GM19240 (cell line): Measurements from ENCODE around the gene PCSK6.

ENCODE experiments used
- DNase-seq: peaks from one replicate; pipeline ENCODE4 v3.0.0; 2011; ENCODE audit warnings: low spot score; ENCODE audit not compliant: insufficient read length

PCSK6 gene

GRCh38 chr15:101489599-101490407, at the start of gene PCSK6:
Gene PCSK6 (minus strand): TSS chr15:101489707. CDS start chr15:101489670, 37 bp downstream.
- no peak for DNase-seq

- no peak for DNase-seq
Observed at GRCh38 chr15:101538996-101539395, 49.5 kb upstream of the PCSK6 start.

DNA sequence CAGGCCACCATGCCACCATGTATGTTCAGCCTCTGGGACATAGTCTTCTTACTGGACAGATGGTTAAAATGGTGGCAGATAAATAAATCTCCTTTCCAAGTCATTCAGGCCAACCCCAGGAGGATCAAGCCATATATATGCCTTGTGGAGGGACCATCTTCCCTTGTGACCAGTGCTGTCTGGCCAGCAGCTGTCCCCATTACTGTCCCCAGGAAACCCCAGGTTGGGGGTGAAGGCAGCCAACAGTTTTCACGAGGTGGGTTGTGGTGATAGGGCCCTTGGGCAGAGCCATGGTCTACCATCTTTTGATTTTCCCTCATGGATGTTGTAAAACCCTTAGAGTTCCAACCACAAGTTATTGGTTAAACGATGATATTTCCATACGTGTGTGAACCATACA, 48.7 kb upstream of the PCSK6 start:
- no peak for DNase-seq

- no peak for DNase-seq
Observed at GRCh38 chr15:101537483-101538080, 48.1 kb upstream of the PCSK6 start.

DNA sequence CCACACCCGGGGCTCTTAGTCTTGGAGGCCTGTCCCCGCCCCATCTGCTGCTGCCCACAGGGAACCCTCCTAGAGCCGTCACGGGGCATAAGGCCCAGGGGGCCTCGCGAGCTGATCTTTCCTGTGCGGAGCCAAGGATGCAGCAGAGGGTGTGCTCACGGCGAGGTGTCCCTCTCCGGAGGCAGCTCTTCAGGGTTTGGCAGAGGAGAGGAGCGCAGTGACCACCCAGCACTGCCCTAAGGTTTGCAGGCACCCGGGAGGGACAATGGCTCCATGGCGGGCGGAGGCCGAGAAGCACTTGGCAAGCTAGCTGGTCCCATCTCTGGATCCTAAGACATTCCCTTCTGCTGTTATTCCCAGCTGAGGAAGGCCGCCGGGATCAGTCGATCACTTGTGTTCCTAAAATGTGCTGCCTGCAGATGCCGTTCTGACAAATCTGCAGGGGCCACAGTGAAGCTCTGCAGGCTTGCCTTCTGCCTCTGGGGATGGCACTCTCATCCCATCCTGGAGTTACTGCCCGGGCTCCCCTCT, 47.4 kb upstream of the PCSK6 start:
- DNase-seq: no peak

GRCh38 chr15:101536166-101536874, 46.8 kb upstream of the PCSK6 start:
- DNase-seq: no peak

DNA sequence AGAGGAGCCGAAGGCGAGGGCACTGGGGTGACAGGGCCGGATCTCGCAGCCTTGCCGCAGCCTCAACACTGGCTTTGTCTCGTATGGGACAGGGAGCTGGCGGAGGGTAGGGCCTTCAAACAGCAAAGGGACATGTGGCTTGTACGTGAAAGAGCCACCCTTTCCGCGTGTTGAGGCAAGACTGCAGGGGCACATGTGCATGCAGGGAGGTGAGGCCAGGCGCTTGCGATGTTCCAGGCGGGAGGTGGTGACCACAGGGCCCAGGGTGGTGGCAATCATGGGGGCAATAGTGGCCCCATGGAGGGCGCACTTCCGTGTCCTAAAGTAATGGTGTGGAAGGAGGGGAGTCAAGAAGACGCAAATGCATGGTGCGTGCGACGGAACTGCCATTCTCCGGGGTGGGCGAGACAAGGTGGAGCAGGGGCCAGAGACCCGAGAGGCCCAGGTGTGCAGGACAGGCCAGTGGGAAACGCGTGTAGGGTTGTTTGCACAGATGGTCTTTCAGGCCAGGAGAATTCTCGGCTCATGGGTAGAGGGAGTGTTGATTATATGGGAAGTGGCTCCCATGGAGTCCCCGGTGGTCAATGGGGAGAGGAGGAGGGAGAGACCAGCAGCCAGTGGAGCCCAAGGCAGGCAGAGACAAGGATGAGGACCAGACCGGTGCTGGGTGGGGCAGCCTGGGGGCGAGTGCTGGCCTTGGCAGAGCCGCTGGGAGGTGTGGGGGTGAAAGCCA, 45.8 kb upstream of the PCSK6 start:
- DNase-seq: no peak

- DNase-seq: no peak
Observed at GRCh38 chr15:101534376-101534970, 45.0 kb upstream of the PCSK6 start.

- no peak for DNase-seq
Observed at GRCh38 chr15:101533371-101534140, 44.0 kb upstream of the PCSK6 start.

DNA sequence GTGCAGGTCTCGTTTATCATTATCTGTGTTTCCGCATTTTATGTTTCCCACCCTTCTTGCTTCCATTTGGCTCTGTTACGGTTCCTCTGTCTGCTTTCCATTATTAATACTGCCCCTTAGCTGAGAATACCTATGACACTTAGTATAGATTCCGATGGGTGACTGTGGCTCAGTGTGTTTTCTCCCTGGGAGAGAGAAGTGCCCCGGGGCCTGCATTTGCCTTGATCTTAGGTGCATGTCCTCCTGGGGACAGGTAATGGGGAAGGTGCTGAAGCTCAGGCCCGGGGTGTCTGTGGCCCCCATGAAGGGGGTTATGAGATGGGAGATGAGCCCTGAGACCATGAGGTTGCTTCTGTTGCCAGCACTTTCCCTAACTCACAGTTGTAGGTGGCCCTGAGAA, 43.4 kb upstream of the PCSK6 start:
- no peak for DNase-seq

GRCh38 chr15:101531170-101531569, 41.7 kb upstream of the PCSK6 start:
- DNase-seq: no peak

DNA sequence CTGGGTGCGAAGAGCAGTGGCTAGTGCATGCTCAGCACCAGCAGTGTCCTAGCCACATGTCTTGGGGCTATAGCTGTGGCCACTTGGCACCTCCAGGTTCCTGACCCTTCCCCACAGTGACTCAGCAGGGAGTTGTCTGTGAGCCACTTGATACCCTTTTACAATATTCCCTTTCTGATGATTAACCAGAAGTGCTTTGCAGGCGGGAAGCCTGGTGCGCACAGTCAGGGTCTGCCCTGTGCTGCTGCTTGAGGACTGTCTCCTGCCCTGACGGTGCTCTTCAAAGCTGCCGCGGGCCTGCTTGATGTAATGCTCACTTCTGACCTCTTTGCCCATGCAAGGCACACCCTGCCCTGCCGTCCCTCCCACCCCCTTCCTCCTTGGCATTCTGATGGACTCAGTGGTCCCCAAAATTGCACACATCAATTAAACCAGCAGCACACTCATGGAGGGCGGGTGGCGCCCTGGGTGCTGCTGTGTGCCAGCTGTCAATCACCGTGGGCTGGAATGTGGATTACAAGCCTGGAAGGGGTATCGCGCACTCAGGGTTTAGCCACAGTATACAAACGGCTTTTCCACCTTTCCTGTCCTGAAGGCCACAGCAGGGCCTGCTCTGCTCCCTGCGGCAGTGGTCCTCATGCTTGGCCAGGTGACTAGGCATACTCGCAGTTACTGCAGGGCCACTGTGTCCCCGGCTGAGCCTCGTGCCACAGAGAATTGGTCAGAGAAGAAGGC, 40.9 kb upstream of the PCSK6 start:
- no peak for DNase-seq

- no peak for DNase-seq
Observed at GRCh38 chr15:101528917-101529299, 39.4 kb upstream of the PCSK6 start.

DNA sequence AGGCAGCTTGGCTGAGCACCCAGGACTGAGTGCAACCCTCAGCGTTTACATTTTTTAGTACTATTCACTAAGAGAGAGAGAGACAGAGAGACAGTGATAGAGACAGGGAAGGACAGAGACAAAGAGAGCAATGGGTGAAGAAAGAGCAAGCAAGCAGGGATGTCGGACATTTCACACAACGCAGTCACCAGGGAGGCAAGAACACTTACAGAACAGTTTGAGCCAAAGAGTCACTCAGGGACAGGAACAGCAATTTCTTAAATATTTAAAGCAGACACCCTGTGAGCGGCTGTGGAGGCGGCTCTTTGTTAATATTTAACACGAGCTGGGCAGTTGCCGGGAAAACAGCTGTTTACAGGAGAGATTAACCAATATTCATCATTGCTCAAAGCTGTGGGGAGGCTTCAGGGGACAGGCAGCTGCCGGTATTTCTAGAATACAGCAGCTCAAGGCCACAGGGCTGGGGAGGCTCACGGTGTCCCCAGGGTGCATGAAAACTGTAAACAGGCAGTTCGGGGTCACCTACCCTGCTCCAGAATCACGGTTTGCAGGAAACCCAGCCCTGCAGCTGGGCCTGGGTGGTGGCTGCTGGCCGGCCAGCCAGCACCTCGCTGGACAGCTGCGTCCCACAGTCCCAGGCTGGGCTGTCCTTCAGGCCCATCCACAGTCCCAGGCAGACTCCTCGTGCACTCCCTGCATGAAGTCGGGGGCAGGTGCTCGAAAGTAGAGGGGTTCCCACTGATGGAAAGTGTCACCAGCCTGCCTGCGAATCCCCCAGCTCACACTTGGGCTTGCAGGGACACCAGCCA, 38.8 kb upstream of the PCSK6 start:
- no peak for DNase-seq

DNA sequence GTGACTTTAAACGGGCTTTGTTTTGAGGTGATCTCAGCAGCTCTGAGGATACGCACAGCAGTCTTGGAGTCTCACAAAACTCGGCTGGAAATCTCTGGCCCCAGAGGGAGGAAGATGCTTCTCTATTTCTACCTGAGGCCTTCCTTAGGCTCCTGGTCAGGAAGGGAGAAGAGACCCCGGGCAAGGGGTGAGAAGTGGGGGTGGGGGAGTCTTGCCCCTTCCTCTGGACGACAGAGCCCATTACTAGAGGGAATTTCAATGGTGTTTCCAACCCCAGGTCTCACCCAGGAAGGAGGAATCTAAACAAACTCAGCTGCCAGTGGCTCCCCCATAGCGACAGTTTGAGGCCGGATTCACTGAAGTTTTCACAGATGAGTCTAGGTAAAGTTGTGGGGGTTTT, 37.4 kb upstream of the PCSK6 start:
- no peak for DNase-seq

GRCh38 chr15:101526442-101526841, 36.9 kb upstream of the PCSK6 start:
- no peak for DNase-seq

- DNase-seq: no peak
Observed at GRCh38 chr15:101526021-101526420, 36.5 kb upstream of the PCSK6 start.

DNA sequence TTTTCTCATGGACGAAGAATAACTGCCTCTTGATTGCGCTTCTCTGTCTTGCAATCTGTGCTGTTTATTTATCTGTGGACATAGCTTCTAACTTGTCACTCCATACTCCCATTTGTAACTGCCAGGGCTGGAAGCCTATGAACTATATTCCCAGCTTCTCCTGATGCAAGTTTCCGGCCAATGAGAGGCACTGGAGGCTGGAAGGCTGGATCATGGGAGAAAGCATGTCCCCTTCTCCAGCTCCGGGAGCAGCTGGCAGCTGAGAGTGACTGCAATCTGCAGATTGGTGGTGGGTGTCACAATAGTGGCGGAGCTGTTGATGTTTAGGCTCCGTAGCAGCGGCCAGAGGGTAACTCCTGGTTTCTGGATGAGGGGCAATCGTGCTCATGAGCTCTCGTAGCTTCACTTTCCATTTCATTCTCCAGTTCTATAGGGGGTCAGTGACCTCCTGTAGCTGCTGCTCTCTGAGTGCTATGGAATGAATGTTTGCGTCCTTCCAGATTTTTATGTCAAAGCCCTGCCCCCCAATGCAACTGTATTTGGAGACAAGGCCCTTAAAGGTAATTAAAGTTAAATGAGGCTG, 35.7 kb upstream of the PCSK6 start:
- DNase-seq: no peak

GRCh38 chr15:101523560-101523940, 34.0 kb upstream of the PCSK6 start:
- DNase-seq: no peak
